Lower lobe of right lung (tissue), 2 donors: Measurements from ENCODE around the gene PPP1R9A. TPM values are rescaled to one million over a fixed set of nuclear protein-coding genes. Genes with fewer than 3 reads are reported as not detected.

Source experiments
- ATAC-seq, 2 donors: fragments of 200-7000 bp; cut with Tn5 transposase; one replicate each; pipeline ENCODE4 v1.9.1; 2020 to 2022; ENCODE audit warnings: mild to moderate bottlenecking in 2 of 2, moderate library complexity in 2 of 2
- DNase-seq: peaks from one replicate; pipeline ENCODE4 v3.0.0-alpha.2; 2020
- H3K27ac ChIP-seq: fragments of 200-600 bp; one replicate; pipeline ENCODE4 v1.8.0; 2022
- H3K27me3 ChIP-seq: fragments of 200-600 bp; one replicate; pipeline ENCODE4 v1.8.0; 2022; ENCODE audit warnings: low read depth
- H3K36me3 ChIP-seq: fragments of 200-600 bp; one replicate; pipeline ENCODE4 v1.8.0; 2022; ENCODE audit warnings: mild to moderate bottlenecking
- H3K4me1 ChIP-seq: fragments of 200-600 bp; one replicate; pipeline ENCODE4 v1.8.0; 2022
- H3K4me3 ChIP-seq: fragments of 200-600 bp; one replicate; pipeline ENCODE4 v1.8.0; 2022; ENCODE audit warnings: mild to moderate bottlenecking
- H3K9me3 ChIP-seq: fragments of 200-600 bp; one replicate; pipeline ENCODE4 v1.8.0; 2022
- intact Hi-C: fragments of 100-400 bp; cut with DNase I; formaldehyde crosslinking; loops from one replicate; pipeline ENCODE4 v1.11.0; 2022
- total RNA-seq: library from RNA; stranded (reverse); fragmentation: NEBNext Ultra II Directional; extraction: Animal tissue kit (Norgen Biotek cat#: 25700); gene quantifications from one replicate; pipeline ENCODE4 v1.2.1, GENCODE V29; 2021
- TF ChIP-seq, protein P1 (sequence below): fragments of 200-600 bp; IDR thresholded peaks from one replicate; pipeline ENCODE4 v1.8.0; 2022; ENCODE audit warnings: antibody characterized with exemption, mild to moderate bottlenecking
- donor health status: DM: no; HTN: yes; CAD: no; lungs with severe emphysema.

The PPP1R9A gene
- total RNA-seq, 1 donor from 2014 or later: 28.9 TPM

DNA sequence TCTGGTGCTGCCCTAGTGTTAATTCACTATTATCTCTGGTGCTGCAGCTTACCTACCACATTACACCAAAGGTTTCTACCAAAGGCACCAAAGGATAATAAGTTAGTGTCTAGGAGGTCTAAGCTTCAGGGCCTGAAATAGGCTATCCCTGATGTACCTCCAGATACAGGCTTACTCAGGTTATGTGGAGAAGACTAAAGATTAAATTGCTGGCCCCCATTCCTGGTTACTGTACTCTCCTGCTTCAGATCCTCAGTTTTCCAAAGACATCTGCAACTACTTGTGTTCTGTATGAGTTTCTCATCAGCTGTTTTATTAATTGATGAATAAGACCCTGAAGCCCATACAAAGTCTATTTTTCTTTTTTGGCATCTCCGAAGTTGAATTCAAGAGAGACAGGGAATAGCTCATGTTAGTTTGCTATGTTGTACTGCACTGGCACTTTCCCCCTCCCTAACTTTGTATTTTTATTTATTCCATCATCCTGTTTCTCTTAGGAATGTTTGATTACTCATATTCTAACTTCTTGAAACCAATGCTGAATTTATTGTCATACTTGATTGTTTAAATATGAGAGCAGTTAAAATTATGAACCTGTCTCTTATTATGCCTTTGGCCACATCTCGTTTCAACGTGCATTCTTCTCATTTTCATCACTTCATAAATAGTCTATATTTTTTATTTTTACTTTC is 331.0 kb downstream of the PPP1R9A start:
- H3K9me3 ChIP-seq: no peaks in the 10 kb centered on the region
- H3K27ac ChIP-seq: no peak overlapping the region
- TF ChIP-seq, protein P1, sequence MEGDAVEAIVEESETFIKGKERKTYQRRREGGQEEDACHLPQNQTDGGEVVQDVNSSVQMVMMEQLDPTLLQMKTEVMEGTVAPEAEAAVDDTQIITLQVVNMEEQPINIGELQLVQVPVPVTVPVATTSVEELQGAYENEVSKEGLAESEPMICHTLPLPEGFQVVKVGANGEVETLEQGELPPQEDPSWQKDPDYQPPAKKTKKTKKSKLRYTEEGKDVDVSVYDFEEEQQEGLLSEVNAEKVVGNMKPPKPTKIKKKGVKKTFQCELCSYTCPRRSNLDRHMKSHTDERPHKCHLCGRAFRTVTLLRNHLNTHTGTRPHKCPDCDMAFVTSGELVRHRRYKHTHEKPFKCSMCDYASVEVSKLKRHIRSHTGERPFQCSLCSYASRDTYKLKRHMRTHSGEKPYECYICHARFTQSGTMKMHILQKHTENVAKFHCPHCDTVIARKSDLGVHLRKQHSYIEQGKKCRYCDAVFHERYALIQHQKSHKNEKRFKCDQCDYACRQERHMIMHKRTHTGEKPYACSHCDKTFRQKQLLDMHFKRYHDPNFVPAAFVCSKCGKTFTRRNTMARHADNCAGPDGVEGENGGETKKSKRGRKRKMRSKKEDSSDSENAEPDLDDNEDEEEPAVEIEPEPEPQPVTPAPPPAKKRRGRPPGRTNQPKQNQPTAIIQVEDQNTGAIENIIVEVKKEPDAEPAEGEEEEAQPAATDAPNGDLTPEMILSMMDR: no peak
- intact Hi-C loops: no loop called here
- H3K4me1 ChIP-seq: no peaks in the 10 kb centered on the region
- ATAC-seq: no peak
- H3K4me3 ChIP-seq: no peak overlapping the region
- DNase-seq: no peak
- H3K27me3 ChIP-seq: no peaks in the 10 kb centered on the region
- no peaks in the 10 kb centered on the region for H3K36me3 ChIP-seq

DNA sequence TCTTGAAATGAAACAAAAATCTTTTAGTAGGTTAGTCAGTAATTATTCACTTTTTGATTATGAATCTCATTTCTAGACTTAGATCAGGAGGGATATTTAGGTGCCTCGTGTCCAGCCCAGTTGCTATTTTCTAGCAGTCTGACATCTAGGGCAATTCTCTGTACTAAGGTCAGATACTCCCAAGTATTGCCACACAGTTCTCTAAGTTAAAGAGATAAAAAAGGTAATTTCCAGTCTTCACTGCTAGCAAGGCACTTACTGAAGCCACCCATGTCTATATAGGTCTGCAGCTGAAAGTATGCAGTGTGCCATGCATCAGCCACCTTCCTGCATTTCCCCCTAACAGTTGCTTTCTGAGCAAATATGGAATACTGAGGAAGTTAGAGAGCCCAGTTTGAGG is 333.5 kb downstream of the PPP1R9A start:
- Histone ChIP-seq H3K9me3 (no peaks in the 10 kb centered on the region), H3K27ac (no peak overlapping the region), H3K4me1 (no peaks in the 10 kb centered on the region), H3K4me3 (no peak overlapping the region), H3K36me3 (no peaks in the 10 kb centered on the region), H3K27me3 (no peaks in the 10 kb centered on the region)
- ATAC-seq (no peak), DNase-seq (no peak)
- intact Hi-C loops: no loop called here
- TF ChIP-seq, protein P1: no peak

DNA sequence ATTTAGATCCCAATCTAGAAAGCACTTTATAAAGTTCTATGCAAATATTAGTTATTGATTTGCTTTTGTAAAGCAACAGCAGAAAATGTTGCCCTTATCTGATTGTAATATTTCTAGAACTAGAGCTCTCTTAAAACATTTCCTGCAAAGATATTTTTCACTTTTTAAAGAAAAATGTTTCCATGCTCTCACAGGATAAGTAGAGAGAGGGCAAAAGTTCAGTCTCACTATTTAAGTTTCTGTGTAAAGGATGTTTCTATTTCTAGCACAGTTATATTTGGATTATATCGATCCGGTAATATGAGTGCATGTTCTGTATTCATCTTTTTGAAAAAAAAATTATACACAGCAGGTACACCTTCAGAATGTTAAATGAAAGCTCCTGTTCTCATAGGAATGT is 334.9 kb downstream of the PPP1R9A start:
- no peak for DNase-seq
- Histone ChIP-seq H3K36me3 (no peaks in the 10 kb centered on the region), H3K9me3 (no peaks in the 10 kb centered on the region), H3K4me3 (no peak overlapping the region), H3K27me3 (no peaks in the 10 kb centered on the region), H3K27ac (no peak overlapping the region), H3K4me1 (no peaks in the 10 kb centered on the region)
- TF ChIP-seq, protein P1: no peak
- ATAC-seq: no peak
- intact Hi-C loops: no loop called here

DNA sequence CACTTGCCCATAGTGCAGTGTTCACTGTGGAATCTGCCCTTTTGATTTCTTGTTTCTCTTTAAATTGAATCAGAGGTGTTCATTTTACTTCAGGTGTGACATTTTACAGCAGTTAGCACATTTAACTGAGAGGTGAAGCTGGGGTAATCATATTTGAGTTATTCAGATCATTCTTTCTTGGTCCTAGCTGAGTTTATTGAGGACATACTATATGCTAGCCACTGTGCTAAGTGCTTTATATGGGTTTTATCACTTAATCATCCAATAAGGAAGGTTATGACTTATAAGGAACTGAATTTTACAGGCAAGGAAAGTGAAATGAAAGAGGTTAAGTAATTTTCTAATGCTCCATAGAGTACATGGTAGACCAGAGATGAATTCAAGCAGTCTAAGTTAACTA is 337.2 kb downstream of the PPP1R9A start:
- TF ChIP-seq, protein P1: no peak
- no peak overlapping the region for H3K27ac ChIP-seq
- ATAC-seq (no peak), DNase-seq (no peak)
- H3K9me3 ChIP-seq: no peaks in the 10 kb centered on the region
- H3K4me3 ChIP-seq: no peak overlapping the region
- intact Hi-C loops: no loop called here
- H3K36me3 ChIP-seq: no peaks in the 10 kb centered on the region
- H3K4me1 ChIP-seq: no peaks in the 10 kb centered on the region
- no peaks in the 10 kb centered on the region for H3K27me3 ChIP-seq

DNA sequence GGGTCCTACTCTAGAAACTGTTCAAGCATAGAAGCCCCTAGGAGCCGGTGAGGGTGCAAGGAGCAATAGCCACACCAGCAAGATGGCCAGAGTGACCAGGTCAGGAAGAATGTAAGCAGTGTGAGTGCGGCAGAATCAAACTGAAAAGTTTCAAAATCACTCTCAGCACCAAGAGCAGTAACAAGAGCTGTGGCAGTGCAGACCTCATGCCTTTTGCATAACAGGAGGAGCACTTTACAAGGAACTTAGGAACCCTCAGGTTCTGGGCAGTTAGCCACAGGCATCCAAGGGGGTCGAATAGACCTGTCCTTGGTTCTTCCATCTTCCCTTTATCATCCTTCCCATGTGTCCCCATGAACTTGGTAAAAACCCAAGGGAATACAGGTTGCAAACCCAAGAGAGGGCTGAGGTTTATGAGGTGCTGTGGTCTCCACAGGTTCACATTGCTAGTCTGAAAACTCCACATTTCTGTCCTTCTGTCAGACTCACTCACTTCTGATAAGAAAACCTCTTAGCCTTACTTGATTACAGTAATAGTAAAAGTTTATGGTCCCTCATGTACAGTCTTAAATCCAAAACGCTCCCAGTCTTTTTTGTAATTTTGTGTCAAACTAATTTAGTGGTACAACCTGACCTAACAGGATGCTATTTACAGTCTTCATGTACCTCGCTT is 338.6 kb downstream of the PPP1R9A start:
- Histone ChIP-seq H3K4me1 (no peaks in the 10 kb centered on the region), H3K4me3 (no peak overlapping the region), H3K36me3 (no peaks in the 10 kb centered on the region), H3K27me3 (no peaks in the 10 kb centered on the region), H3K27ac (no peak overlapping the region), H3K9me3 (no peaks in the 10 kb centered on the region)
- DNase-seq (no peak), ATAC-seq (peak in 1 of 2 donors; percentile 65)
- intact Hi-C loops: no loop called here
- TF ChIP-seq, protein P1: no peak
